GM06990 (cell line): Measurements from ENCODE around the gene FBXO3.

Experiments used
- DNase-seq: peaks from one replicate; pipeline ENCODE4 v3.0.0-alpha.2; 2011; ENCODE audit not compliant: insufficient read length; ENCODE audit errors: extremely low read depth
- H3K27me3 ChIP-seq: replicated peaks from 2 replicates; pipeline ENCODE4 v1.6.0; 2011; ENCODE audit warnings: low read length; ENCODE audit not compliant: control insufficient read depth, insufficient read depth
- H3K36me3 ChIP-seq: 2 replicates; pipeline ENCODE4 v1.5.1; 2011; ENCODE audit warnings: low read length; ENCODE audit not compliant: control insufficient read depth, insufficient read depth
- H3K4me3 ChIP-seq: replicated peaks from 2 replicates; pipeline ENCODE4 v1.5.1; 2011; ENCODE audit warnings: low read depth, mild to moderate bottlenecking, control low read depth, low read length
- CTCF ChIP-seq: IDR thresholded peaks from 2 replicates; pipeline ENCODE4 v1.5.1; 2011; ENCODE audit warnings: low read length, control low read depth, mild to moderate bottlenecking, inconsistent platforms; ENCODE audit not compliant: insufficient read depth, poor library complexity, severe bottlenecking

The FBXO3 gene

GRCh38 chr11:33723238-33723881 is 51.0 kb downstream of the FBXO3 start:
- TF ChIP-seq CTCF = no peak
- Histone ChIP-seq H3K27me3 (no peaks in the 10 kb centered on the region), H3K36me3 (peaks cover 9% of the 10 kb centered on the region), H3K4me3 (no peak overlapping the region)
- DNase-seq = no peak

- no peak for DNase-seq
- H3K4me3 ChIP-seq = no peak overlapping the region
- H3K27me3 ChIP-seq = no peaks in the 10 kb centered on the region
- TF ChIP-seq CTCF = no peak
- peaks cover 9% of the 10 kb centered on the region for H3K36me3 ChIP-seq
Measured at GRCh38 chr11:33722590-33723234, 51.6 kb downstream of the FBXO3 start.

- H3K4me3 ChIP-seq = no peak overlapping the region
- H3K27me3 ChIP-seq = no peaks in the 10 kb centered on the region
- DNase-seq = no peak
- peaks cover 9% of the 10 kb centered on the region for H3K36me3 ChIP-seq
- no peak for TF ChIP-seq CTCF
Measured at GRCh38 chr11:33721984-33722383, 52.3 kb downstream of the FBXO3 start.

GRCh38 chr11:33721426-33721825 is 52.9 kb downstream of the FBXO3 start:
- TF ChIP-seq CTCF = no peak
- no peak for DNase-seq
- H3K36me3 ChIP-seq = peaks cover 9% of the 10 kb centered on the region
- H3K27me3 ChIP-seq = no peaks in the 10 kb centered on the region
- no peak overlapping the region for H3K4me3 ChIP-seq

GRCh38 chr11:33719587-33719986 is 54.7 kb downstream of the FBXO3 start:
- H3K36me3 ChIP-seq = peaks cover 12% of the 10 kb centered on the region
- H3K27me3 ChIP-seq = no peaks in the 10 kb centered on the region
- H3K4me3 ChIP-seq = no peak overlapping the region
- no peak for TF ChIP-seq CTCF
- no peak for DNase-seq
